ENCODE results near the gene SCARB1.

SCARB1 gene

DNA sequence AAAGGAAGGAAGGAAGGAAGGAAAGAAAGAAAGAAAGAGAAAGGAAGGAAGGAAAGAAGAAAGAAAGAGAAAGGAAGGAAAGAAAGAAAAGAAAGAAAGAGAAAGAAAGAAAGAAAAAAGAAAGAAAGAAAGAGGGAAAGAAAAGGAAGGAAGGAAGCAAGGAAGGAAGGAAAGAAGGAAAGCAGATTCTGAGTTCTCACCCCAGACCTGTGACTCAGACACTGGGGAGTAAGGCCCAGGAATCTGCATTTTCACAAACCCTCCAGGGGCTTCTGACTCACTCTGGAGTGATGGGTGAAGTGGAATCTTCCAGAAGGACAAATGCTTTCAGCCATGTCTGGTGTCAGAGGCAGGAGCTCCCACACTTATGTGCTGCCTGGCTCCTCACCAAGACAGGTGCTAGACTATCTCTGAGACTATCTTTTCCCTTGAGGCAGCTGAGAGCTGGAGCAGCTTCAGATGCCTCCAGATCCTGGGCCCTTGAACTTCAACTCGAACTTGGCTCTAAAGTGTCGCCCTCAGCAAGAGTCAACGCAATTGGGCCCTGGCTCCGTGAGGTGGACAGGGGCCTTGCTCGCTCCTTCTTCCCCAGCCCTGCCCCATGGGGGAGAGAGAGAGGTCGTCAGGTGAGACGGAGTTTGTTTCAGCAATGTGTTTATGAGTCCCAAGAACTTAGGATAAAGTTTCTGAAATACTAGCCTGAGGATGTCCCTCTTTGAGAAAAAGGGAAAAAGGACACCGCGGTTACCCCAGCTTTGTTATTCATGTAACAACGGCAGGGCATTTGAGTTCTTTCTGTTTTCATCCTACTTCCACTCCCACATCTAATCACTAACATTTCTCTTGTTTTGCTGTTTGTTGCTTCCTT lies 19.8 kb upstream of the SCARB1 start:
- no peak for DNase-seq

GRCh38 chr12:124881123-124881522 lies 17.5 kb upstream of the SCARB1 start:
- peak; percentile 40 for DNase-seq

- peak; percentile 63 for DNase-seq
Observed at GRCh38 chr12:124880335-124880734, 16.7 kb upstream of the SCARB1 start.

GRCh38 chr12:124878795-124879516 lies 15.3 kb upstream of the SCARB1 start:
- no peak for DNase-seq

- DNase-seq = no peak
Observed at GRCh38 chr12:124877423-124877822, 13.8 kb upstream of the SCARB1 start.

DNA sequence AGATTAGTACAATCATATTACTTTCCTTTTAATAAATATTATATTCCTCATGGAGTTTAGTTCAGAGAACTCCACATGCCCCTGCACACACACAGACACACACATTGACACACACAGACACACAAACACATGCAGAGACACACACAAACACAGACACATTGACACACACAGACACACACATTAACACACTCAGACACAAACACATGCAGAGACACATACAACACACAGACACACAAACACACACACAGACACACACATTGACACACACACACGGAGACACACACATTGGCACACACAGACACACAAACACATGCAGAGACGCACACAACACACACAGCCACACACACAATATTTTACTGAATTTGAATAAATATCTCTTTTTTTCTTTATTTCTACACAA lies 12.5 kb upstream of the SCARB1 start:
- DNase-seq = no peak

DNA sequence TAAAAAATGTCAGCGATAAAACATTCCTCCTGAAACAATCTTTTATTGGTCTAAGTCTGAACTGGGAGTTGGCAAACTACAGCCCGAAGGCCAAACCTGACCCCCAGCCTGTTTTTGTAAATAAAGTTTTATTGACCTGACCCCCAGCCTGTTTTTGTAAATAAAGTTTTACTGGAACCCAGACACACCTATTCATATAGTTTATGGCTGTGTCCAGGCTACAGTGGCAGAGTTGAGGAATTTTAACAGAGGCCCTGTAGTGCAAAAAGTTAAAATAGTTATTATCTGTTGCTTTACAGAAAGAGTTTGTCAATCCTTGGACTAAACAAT lies 12.1 kb upstream of the SCARB1 start:
- no peak for DNase-seq

DNA sequence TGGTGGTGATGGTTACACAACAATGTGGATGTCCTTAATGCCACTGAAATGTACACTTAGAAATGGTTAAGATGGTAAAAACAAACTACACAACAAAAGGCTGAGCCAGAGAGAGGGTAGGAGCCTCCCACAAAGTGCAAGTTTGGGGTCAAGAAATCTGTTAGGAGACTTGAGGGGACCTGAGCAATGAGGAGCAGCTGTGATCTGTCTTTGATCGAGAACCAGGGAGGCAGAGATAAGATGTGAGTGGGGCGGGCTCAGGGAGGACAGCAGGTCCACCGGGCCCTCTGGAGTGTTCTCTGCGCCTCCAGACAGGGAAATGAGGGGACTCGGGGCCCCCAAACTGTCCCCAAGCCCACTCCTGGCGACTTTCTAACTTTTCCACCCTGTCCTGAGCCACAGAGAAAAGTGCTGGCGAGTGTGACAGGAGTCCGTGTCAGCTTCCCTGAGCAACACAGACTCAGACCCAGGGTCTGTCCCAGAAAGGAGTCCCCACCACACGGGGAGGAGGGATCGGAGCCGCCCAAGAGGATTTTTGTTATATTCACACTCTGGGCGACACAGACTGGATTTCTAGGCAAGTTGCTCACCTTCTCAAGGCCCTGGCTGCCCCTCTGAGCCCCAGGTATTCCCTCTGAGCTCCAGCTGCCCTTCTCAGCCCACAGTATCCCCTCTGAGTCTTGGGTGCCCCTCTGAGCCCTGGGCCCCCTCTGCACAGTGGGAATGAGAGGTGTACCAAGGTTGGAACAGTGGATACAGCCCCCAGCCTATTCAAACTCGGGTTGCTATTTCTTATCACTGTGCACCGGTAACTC lies 11.5 kb upstream of the SCARB1 start:
- no peak for DNase-seq

DNA sequence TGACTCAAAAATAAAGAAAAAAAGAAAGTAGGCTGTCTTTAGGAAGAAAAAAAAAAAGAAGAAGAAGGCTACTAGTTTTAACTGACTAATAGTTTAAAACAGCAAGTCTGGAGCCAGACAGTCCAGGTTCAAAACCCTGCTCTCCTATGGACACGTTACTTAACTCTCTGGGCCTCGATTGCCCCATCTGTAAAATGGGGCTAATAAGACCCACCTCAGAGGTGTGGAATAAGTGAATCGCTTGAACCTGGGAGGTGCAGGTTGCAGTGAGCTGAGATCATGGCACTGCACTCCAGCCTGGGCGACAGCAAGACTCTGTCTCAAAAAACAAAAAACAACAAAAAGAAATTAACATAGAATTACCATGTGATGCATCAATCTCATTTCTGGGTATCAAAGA lies 10.5 kb upstream of the SCARB1 start:
- no peak for DNase-seq

GRCh38 chr12:124872068-124872719 lies 8.5 kb upstream of the SCARB1 start:
- no peak for DNase-seq

DNA sequence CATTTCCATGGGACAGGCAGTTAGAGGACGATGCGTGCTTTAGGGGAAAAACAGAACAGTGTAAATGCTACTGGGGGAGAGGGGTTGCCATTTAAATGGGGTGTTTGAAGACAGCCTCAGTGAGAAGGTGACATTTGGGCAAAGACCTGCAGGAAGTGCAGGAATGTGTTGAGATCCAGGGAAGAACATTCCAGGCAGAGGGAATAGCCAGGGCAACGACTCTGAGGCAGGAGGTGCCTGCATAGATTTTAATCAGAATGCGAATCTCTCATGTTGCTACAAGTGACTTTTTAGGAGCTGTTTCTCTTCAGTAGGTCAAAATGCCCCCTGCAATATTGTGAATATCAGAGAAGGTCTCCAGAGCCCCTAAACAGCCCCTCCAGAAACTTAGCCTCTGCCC lies 7.6 kb upstream of the SCARB1 start:
- DNase-seq = no peak

DNA sequence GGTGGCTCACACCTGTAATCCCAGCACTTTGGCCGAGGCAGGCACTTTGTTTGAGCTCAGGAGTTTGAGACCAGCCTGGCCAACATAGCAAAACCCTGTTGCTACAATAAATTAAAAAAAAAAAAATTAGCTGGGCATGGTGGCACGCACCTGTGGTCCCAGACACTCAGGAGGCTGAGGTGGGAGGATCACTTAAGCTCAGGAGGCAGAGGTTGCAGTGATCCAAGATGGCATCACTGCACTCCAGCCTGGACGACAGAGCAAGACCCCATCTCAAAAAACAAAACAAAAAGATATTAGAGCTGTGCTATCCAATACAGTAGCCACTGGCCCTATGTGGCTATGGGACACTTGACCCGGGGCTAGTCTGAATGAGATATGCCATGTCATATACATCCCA lies 6.9 kb upstream of the SCARB1 start:
- no peak for DNase-seq

DNA sequence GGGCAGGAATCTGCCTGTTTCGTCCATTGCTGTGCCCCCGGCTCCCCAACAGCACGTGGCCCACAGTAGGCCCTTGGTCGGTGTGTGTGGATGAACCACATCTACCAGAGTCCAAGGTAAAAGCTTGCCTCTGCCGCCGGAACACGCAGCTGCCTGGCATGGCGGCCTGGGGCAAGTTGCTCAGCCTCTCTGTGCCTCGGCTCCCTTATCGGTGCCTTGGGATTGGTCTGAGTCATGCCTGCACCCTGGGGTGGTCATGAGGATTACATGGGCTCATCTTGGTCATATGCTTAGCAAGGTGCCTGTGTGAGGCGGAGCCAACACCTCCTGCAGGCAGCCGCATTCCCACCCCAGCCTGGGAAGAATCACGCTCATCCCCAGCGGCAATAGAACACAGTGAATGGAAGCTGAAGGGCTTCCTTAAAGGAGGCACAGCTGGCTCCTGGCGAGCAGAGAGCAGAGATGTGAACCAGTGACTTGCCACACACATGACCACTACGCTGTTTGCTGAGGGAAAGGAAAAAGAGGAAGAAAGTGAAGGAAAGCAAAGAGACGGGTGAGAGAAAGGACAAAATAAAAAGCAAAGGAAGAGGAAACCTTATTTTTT lies 5.5 kb upstream of the SCARB1 start:
- DNase-seq = peak; percentile 95

DNA sequence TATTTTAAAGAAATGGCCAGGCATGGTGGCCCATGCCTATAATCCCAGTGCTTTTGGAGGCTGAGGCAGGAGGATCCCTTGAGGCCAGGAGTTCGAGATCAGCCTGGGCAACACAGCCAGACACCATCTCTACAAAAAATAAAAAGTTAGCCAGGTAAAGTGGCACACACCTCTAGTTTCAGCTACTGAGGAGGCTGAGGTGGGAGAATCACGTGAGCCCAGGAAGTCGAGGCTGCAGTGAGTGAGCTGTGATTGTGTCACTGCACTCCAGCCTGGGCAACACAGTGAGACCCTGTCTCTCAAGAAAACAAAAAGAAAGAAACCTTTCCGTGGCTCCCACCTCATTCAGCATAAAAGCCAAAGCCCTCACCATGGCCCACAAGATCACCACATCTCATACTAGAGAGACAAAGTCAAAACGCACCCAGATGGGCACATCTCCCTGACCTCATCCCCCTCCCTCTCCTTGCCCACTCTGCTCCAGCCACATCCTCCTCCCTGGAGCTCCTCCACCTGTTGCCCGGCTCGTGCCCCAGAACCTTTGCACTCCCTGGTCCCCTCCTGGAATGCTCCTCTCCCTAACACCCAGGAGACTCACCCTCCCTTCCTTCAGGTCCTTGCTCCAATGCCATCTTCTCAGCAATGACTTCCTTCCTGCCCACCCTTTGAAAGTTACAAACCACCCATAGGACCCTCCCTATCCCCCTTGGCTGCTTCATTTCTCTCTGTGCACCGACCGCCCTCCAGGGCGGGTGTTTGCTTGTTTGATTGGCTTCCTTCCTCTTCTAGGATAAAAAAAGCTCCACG lies 4.8 kb upstream of the SCARB1 start:
- peak; percentile 61 for DNase-seq

DNA sequence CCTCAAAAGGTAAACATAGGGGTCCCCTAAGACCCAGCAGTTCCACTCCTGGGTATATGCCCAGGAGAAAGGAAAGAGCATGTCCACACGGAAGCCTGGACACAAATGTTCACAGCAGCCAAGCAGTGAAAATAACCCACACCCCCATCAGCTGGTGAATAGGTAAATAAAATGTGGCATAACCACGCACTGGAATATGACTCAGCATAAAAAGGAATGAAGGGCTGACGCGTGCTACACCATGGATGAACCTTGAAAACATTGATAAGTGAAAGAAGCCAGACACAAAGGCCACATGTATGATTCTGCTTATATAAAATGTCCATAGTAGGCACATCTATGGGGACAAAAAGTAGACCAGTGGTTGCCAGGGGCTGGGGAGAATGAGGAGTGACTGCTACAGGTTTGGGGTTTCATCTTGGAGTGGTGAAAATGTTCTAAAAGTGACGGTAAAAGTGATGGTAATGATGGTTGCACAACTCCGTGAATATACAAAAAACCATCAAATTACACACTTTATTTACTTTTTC lies 3.8 kb upstream of the SCARB1 start:
- no peak for DNase-seq

DNA sequence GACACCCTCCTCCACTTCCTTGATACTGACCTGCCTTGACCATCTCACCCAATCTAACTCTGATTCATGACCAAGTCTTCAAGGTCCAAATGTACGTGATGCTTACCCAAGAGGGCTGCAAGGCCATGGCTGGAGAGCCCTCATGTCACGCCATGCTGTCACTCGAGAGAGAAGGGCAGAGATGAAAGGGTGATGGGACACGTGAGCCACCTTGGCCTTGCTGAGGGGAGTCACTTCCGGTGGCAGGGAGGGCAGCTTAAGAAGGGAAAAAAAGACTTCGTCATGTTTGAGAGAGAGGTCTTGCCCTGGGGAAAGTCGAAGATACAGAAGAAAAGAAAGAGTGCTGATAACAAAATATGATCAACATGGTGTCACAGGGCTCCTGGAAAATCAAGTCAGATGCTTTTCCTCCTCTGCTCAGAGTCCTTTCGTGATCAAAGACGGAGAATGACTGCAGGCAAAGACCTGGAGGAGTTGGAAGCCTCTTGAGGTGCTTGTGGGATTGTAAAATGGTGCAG lies 3.3 kb upstream of the SCARB1 start:
- no peak for DNase-seq

- DNase-seq = no peak
Observed at GRCh38 chr12:124866195-124866882, 2.7 kb upstream of the SCARB1 start.

GRCh38 chr12:124865728-124866127 lies 2.1 kb upstream of the SCARB1 start:
- DNase-seq = no peak

- no peak for DNase-seq
Observed at GRCh38 chr12:124864326-124864752, 675 bp upstream of the SCARB1 start.

DNA sequence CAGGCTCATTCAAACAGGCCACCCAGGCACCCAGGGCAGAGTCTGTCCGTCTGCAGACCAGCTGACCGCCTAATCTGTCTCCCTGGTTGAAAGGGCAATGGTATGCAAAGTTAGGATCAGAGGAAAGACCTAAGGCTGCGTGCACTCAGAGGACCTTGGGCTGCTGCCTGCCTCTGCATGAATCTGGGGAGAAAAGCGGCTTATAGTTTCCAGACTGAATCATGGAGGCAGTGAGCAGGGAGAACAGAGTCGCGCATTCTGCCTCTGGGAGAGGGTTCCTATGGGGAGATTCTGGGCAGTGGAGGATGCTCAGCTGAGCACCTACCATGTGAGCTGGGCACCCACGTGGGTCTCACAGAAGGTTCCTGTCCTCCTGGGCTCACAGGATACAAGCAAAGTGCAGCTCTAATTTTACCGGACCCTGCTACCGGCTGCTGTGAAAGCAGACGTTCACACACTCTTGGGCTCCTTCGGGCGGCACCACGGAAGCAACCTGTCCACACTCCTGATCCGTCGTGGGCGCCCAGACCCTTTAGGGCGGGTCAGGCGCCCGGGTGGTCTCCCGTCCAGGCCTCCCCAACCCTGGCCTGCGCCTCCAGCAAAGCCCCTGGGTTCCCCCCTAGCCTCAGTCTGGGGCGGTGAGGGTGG lies 772 bp downstream of the SCARB1 start:
- DNase-seq = no peak
